Stimulated activated effector memory CD8-positive, alpha-beta T cell treated with anti-CD3 and anti-CD28 coated beads, Interleukin-12 subunit alpha, Interleukin-12 subunit beta, amount 100 ng/mL, for 72 hours (primary cell): ENCODE measurements around the gene OR10A5.
"Not testable (repeated sequence)": the region's sequence is repeated elsewhere in the genome, so short reads cannot be mapped to it uniquely, and the experiment has no call there.

ENCODE experiments used
- ATAC-seq: fragments of 150-1000 bp; cut with Tn5 transposase; 2 replicates; pipeline ENCODE4 v1.10.0; 2021
- DNase-seq, 2 donors: peaks; one replicate each; pipeline ENCODE4 v3.0.0; 2021 to 2022; ENCODE audit warnings: low spot score in 2 of 2
- H3K27ac Mint-ChIP-seq: one replicate; pipeline ENCODE4 v1.8.0; 2022; ENCODE audit warnings: mild to moderate bottlenecking, mixed read lengths
- H3K36me3 Mint-ChIP-seq: one replicate; pipeline ENCODE4 v1.8.0; 2022; ENCODE audit warnings: mild to moderate bottlenecking, mixed read lengths
- H3K4me1 Mint-ChIP-seq: one replicate; pipeline ENCODE4 v1.8.0; 2022; ENCODE audit warnings: mixed read lengths
- H3K4me3 Mint-ChIP-seq: one replicate; pipeline ENCODE4 v1.8.0; 2022; ENCODE audit warnings: mild to moderate bottlenecking, mixed read lengths
- H3K9me3 Mint-ChIP-seq: one replicate; pipeline ENCODE4 v1.8.0; 2022; ENCODE audit warnings: mixed read lengths

Gene OR10A5

GRCh38 chr11:6845383-6845782 lies at the start of gene OR10A5:
TSS of gene OR10A5 (plus strand) at chr11:6845683. CDS start at chr11:6845683, 0 bp downstream.
- Mint-ChIP-seq H3K36me3 (no peaks in the 10 kb centered on the region), H3K9me3 (no peaks in the 10 kb centered on the region), H3K4me3 (no peak within 1 kb of the TSS), H3K4me1 (no peaks in the 10 kb centered on the region), H3K27ac (no peak within 1 kb of the TSS)
- ATAC-seq (no peak), DNase-seq (no peak)

- H3K36me3 Mint-ChIP-seq: no peaks in the 10 kb centered on the region
- ATAC-seq (no peak), DNase-seq (no peak)
- H3K4me3 Mint-ChIP-seq: no peak within 1 kb of the TSS
- H3K9me3 Mint-ChIP-seq: peaks cover 7% of the 10 kb centered on the region
- H3K4me1 Mint-ChIP-seq: no peaks in the 10 kb centered on the region
- H3K27ac Mint-ChIP-seq: no peak within 1 kb of the TSS
Observed at GRCh38 chr11:6799402-6799801, 46.1 kb upstream of the OR10A5 start, which contains the start of gene OR6A2. TSS of gene OR6A2 (minus strand) at chr11:6799689. CDS start at chr11:6795708, 3,981 bp downstream.

- ATAC-seq, H3K27ac Mint-ChIP-seq, H3K4me1 Mint-ChIP-seq, H3K36me3 Mint-ChIP-seq, H3K9me3 Mint-ChIP-seq, DNase-seq, H3K4me3 Mint-ChIP-seq: not testable (repeated sequence)
Observed at GRCh38 chr11:6801075-6801474, 44.4 kb upstream of the OR10A5 start.

GRCh38 chr11:6812390-6813005 lies 33.0 kb upstream of the OR10A5 start:
- H3K36me3 Mint-ChIP-seq: no peaks in the 10 kb centered on the region
- DNase-seq (peak in 1 of 2 donors; percentile 63), ATAC-seq (peak; percentile 81)
- no peak overlapping the region for H3K27ac Mint-ChIP-seq
- no peaks in the 10 kb centered on the region for H3K4me1 Mint-ChIP-seq
- H3K9me3 Mint-ChIP-seq: no peaks in the 10 kb centered on the region
- no peak overlapping the region for H3K4me3 Mint-ChIP-seq

GRCh38 chr11:6813656-6814055 lies 31.8 kb upstream of the OR10A5 start:
- no peaks in the 10 kb centered on the region for H3K4me1 Mint-ChIP-seq
- no peak overlapping the region for H3K27ac Mint-ChIP-seq
- no peaks in the 10 kb centered on the region for H3K9me3 Mint-ChIP-seq
- H3K4me3 Mint-ChIP-seq: no peak overlapping the region
- ATAC-seq (no peak), DNase-seq (no peak)
- no peaks in the 10 kb centered on the region for H3K36me3 Mint-ChIP-seq

GRCh38 chr11:6817694-6818093 lies 27.8 kb upstream of the OR10A5 start:
- Mint-ChIP-seq H3K9me3 (no peaks in the 10 kb centered on the region), H3K27ac (no peak overlapping the region), H3K4me1 (no peaks in the 10 kb centered on the region), H3K36me3 (no peaks in the 10 kb centered on the region), H3K4me3 (no peak overlapping the region)
- no peak for DNase-seq
- peak; percentile 31 for ATAC-seq

- DNase-seq (no peak), ATAC-seq (no peak)
- Mint-ChIP-seq H3K4me1 (no peaks in the 10 kb centered on the region), H3K36me3 (no peaks in the 10 kb centered on the region), H3K27ac (no peak overlapping the region), H3K4me3 (no peak overlapping the region), H3K9me3 (no peaks in the 10 kb centered on the region)
Observed at GRCh38 chr11:6818967-6819366, 26.5 kb upstream of the OR10A5 start.

- no peak overlapping the region for H3K4me3 Mint-ChIP-seq
- ATAC-seq (peak; percentile 46), DNase-seq (no peak)
- no peaks in the 10 kb centered on the region for H3K4me1 Mint-ChIP-seq
- no peak overlapping the region for H3K27ac Mint-ChIP-seq
- no peaks in the 10 kb centered on the region for H3K36me3 Mint-ChIP-seq
- no peaks in the 10 kb centered on the region for H3K9me3 Mint-ChIP-seq
Observed at GRCh38 chr11:6824136-6824823, 21.2 kb upstream of the OR10A5 start.

GRCh38 chr11:6825231-6825744 lies 20.2 kb upstream of the OR10A5 start:
- Mint-ChIP-seq H3K27ac (no peak overlapping the region), H3K4me3 (no peak overlapping the region), H3K4me1 (no peaks in the 10 kb centered on the region), H3K36me3 (no peaks in the 10 kb centered on the region), H3K9me3 (no peaks in the 10 kb centered on the region)
- ATAC-seq: peak; percentile 60
- DNase-seq: no peak

- DNase-seq: no peak
- Mint-ChIP-seq H3K4me1 (no peaks in the 10 kb centered on the region), H3K9me3 (no peaks in the 10 kb centered on the region), H3K27ac (no peak overlapping the region), H3K4me3 (no peak overlapping the region), H3K36me3 (no peaks in the 10 kb centered on the region)
- ATAC-seq: no peak
Observed at GRCh38 chr11:6828103-6828502, 17.4 kb upstream of the OR10A5 start.

GRCh38 chr11:6833356-6833755 lies 12.1 kb upstream of the OR10A5 start:
- DNase-seq (no peak), ATAC-seq (no peak)
- no peak overlapping the region for H3K27ac Mint-ChIP-seq
- H3K4me3 Mint-ChIP-seq: no peak overlapping the region
- no peaks in the 10 kb centered on the region for H3K4me1 Mint-ChIP-seq
- H3K9me3 Mint-ChIP-seq: no peaks in the 10 kb centered on the region
- no peaks in the 10 kb centered on the region for H3K36me3 Mint-ChIP-seq

GRCh38 chr11:6834021-6834420 lies 11.5 kb upstream of the OR10A5 start:
- no peaks in the 10 kb centered on the region for H3K9me3 Mint-ChIP-seq
- ATAC-seq (no peak), DNase-seq (no peak)
- no peaks in the 10 kb centered on the region for H3K4me1 Mint-ChIP-seq
- H3K4me3 Mint-ChIP-seq: no peak overlapping the region
- H3K36me3 Mint-ChIP-seq: no peaks in the 10 kb centered on the region
- H3K27ac Mint-ChIP-seq: no peak overlapping the region

- no peak for ATAC-seq
- DNase-seq: no peak
- no peaks in the 10 kb centered on the region for H3K36me3 Mint-ChIP-seq
- no peaks in the 10 kb centered on the region for H3K4me1 Mint-ChIP-seq
- no peak overlapping the region for H3K4me3 Mint-ChIP-seq
- no peak overlapping the region for H3K27ac Mint-ChIP-seq
- no peaks in the 10 kb centered on the region for H3K9me3 Mint-ChIP-seq
Observed at GRCh38 chr11:6841694-6842093, 3.8 kb upstream of the OR10A5 start.

- H3K27ac Mint-ChIP-seq: no peak overlapping the region
- H3K4me3 Mint-ChIP-seq: no peak overlapping the region
- ATAC-seq (no peak), DNase-seq (no peak)
- no peaks in the 10 kb centered on the region for H3K36me3 Mint-ChIP-seq
- no peaks in the 10 kb centered on the region for H3K9me3 Mint-ChIP-seq
- H3K4me1 Mint-ChIP-seq: no peaks in the 10 kb centered on the region
Observed at GRCh38 chr11:6843670-6844069, 1.8 kb upstream of the OR10A5 start.

GRCh38 chr11:6844356-6844755 lies 1.1 kb upstream of the OR10A5 start:
- Mint-ChIP-seq H3K27ac (no peak overlapping the region), H3K36me3 (no peaks in the 10 kb centered on the region), H3K4me1 (no peaks in the 10 kb centered on the region), H3K9me3 (no peaks in the 10 kb centered on the region), H3K4me3 (no peak overlapping the region)
- ATAC-seq (no peak), DNase-seq (no peak)

- DNase-seq (no peak), ATAC-seq (no peak)
- Mint-ChIP-seq H3K36me3 (no peaks in the 10 kb centered on the region), H3K4me3 (no peak overlapping the region), H3K27ac (no peak overlapping the region), H3K4me1 (no peaks in the 10 kb centered on the region), H3K9me3 (peaks cover 7% of the 10 kb centered on the region)
Observed at GRCh38 chr11:6850526-6850925, 5.0 kb downstream of the OR10A5 start.
